ENCODE measurements around the gene TRIM75.

Gene TRIM75

GRCh38 chr4:165096776-165097175 is 43.1 kb downstream of the TRIM75 start:
- peaks cover 10 to 58% (median 33%) of the 10 kb centered on the region in 5 donors for H3K36me3 ChIP-seq (ENCODE audit: control insufficient read depth in 5 of 5, insufficient read depth in 5 of 5, low read length in 5 of 5)
- H3K27ac ChIP-seq (ENCODE audit: low read depth, low read length) = no peak overlapping the region
- H3K4me3 ChIP-seq (ENCODE audit: low read depth in 1 of 5, low read length in 5 of 5) = no peak overlapping the region
- H3K9ac ChIP-seq (ENCODE audit: low read length in 5 of 5) = no peak overlapping the region
- H3K27me3 ChIP-seq (ENCODE audit: control insufficient read depth in 5 of 5, insufficient read depth in 4 of 5, low read length in 5 of 5) = no peaks in the 10 kb centered on the region
- no peaks in the 10 kb centered on the region for H3K9me3 ChIP-seq (ENCODE audit: control insufficient read depth in 5 of 5, low read length in 5 of 5)
- no peaks in the 10 kb centered on the region for H3K4me1 ChIP-seq (ENCODE audit: control insufficient read depth in 5 of 5, insufficient read depth in 5 of 5, low read length in 5 of 5)

- Histone ChIP-seq H3K4me1 (ENCODE audit: control insufficient read depth in 5 of 5, insufficient read depth in 5 of 5, low read length in 5 of 5) (no peaks in the 10 kb centered on the region), H3K4me3 (ENCODE audit: low read depth in 1 of 5, low read length in 5 of 5) (no peak overlapping the region), H3K9ac (ENCODE audit: low read length in 5 of 5) (no peak overlapping the region), H3K27ac (ENCODE audit: low read depth, low read length) (no peak overlapping the region), H3K36me3 (ENCODE audit: control insufficient read depth in 5 of 5, insufficient read depth in 5 of 5, low read length in 5 of 5) (peaks cover 12 to 45% (median 27%) of the 10 kb centered on the region in 5 donors), H3K27me3 (ENCODE audit: control insufficient read depth in 5 of 5, insufficient read depth in 4 of 5, low read length in 5 of 5) (no peaks in the 10 kb centered on the region), H3K9me3 (ENCODE audit: control insufficient read depth in 5 of 5, low read length in 5 of 5) (no peaks in the 10 kb centered on the region)
These were observed 48.0 kb downstream of the TRIM75 start for GRCh38 chr4:165101641-165102040.

- Histone ChIP-seq H3K36me3 (ENCODE audit: control insufficient read depth in 5 of 5, insufficient read depth in 5 of 5, low read length in 5 of 5) (peaks cover 5 to 15% (median 10%) of the 10 kb centered on the region in 5 donors), H3K4me3 (ENCODE audit: low read depth in 1 of 5, low read length in 5 of 5) (no peak overlapping the region), H3K4me1 (ENCODE audit: control insufficient read depth in 5 of 5, insufficient read depth in 5 of 5, low read length in 5 of 5) (peaks cover 0 to 3% (median 0%) of the 10 kb centered on the region in 5 donors), H3K27ac (ENCODE audit: low read depth, low read length) (no peak overlapping the region), H3K9me3 (ENCODE audit: control insufficient read depth in 5 of 5, low read length in 5 of 5) (no peaks in the 10 kb centered on the region), H3K9ac (ENCODE audit: low read length in 5 of 5) (no peak overlapping the region), H3K27me3 (ENCODE audit: control insufficient read depth in 5 of 5, insufficient read depth in 4 of 5, low read length in 5 of 5) (no peaks in the 10 kb centered on the region)
These were observed 52.9 kb downstream of the TRIM75 start for GRCh38 chr4:165106518-165106917.
